ENCODE results near the gene NOSIP. TPM values are rescaled to one million over a fixed set of nuclear protein-coding genes. Genes with fewer than 3 reads are reported as not detected.

The NOSIP gene
- total and polyA plus RNA-seq, 8 donors, result 40.8 to 67.9 (median 61.2) TPM

DNA sequence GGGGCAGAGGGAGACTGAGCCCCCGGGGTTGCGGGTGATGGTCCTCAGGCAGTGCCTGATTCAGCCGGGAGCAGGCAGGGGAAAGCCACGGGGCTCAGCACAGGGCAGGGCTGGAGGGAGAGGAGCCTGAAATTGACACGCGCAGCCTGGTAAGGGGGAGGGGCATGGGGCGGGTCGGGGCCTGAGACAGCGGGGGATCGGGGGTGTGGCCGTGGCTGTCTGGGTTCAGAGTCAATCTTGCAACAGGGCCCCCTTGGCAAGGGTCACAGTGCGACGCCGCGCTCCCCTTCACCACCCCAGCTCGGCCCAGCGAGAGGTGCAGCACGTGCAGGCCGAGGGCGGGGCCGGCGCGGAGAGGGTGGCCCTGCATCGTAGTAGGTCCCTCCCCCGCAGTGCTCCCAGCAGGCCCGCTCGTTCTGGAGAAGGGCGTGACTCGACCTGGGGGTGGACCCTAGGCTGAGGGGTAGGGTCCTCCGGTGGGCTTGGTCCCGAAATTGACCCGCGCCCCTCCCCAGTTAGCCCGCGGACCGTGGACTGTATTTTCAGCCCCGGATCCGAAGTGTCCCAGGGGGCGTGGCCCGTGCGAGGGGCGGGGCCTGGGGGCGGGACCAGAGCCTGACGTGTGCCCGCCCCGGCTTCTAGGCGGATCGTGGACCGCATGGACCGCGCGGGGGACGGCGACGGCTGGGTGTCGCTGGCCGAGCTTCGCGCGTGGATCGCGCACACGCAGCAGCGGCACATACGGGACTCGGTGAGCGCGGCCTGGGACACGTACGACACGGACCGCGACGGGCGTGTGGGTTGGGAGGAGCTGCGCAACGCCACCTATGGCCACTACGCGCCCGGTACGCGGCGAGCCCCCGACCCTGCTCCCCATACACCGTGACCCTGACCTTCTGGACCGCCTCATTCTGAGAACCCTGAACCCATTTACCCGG is 46.5 kb downstream of the NOSIP start:
- TF ChIP-seq, protein P1, sequence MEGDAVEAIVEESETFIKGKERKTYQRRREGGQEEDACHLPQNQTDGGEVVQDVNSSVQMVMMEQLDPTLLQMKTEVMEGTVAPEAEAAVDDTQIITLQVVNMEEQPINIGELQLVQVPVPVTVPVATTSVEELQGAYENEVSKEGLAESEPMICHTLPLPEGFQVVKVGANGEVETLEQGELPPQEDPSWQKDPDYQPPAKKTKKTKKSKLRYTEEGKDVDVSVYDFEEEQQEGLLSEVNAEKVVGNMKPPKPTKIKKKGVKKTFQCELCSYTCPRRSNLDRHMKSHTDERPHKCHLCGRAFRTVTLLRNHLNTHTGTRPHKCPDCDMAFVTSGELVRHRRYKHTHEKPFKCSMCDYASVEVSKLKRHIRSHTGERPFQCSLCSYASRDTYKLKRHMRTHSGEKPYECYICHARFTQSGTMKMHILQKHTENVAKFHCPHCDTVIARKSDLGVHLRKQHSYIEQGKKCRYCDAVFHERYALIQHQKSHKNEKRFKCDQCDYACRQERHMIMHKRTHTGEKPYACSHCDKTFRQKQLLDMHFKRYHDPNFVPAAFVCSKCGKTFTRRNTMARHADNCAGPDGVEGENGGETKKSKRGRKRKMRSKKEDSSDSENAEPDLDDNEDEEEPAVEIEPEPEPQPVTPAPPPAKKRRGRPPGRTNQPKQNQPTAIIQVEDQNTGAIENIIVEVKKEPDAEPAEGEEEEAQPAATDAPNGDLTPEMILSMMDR (IDR thresholded peaks at IDR 0.05), result peak; percentile 13 to 21
- peaks cover 0 to 63% of the 10 kb centered on the region in 2 donors for H3K36me3 ChIP-seq
- intact Hi-C loops (cut with DNase I), result no loop called here
- ATAC-seq, result peak; percentile 96
- peak overlapping the region in 1 of 2 donors; percentile 37 for H3K27ac ChIP-seq
- no peaks in the 10 kb centered on the region for H3K27me3 ChIP-seq
- no peaks in the 10 kb centered on the region for H3K9me3 ChIP-seq
- H3K4me1 ChIP-seq, result peaks cover 7 to 33% of the 10 kb centered on the region in 2 donors
- DNase-seq, result peak; percentile 70 to 94 (median 74)
- H3K4me3 ChIP-seq, result peak overlapping the region; percentile 36 to 73

GRCh38 chr19:49530708-49531107 is 49.6 kb downstream of the NOSIP start:
- no peaks in the 10 kb centered on the region for H3K27me3 ChIP-seq
- ATAC-seq, result no peak
- peaks cover 11 to 44% of the 10 kb centered on the region in 2 donors for H3K4me1 ChIP-seq
- H3K27ac ChIP-seq, result no peak overlapping the region
- intact Hi-C loops (cut with DNase I), result no loop called here
- no peak overlapping the region for H3K4me3 ChIP-seq
- TF ChIP-seq, protein P1 (IDR thresholded peaks at IDR 0.05), result no peak
- H3K9me3 ChIP-seq, result no peaks in the 10 kb centered on the region
- DNase-seq, result no peak
- peaks cover 0 to 60% of the 10 kb centered on the region in 2 donors for H3K36me3 ChIP-seq

DNA sequence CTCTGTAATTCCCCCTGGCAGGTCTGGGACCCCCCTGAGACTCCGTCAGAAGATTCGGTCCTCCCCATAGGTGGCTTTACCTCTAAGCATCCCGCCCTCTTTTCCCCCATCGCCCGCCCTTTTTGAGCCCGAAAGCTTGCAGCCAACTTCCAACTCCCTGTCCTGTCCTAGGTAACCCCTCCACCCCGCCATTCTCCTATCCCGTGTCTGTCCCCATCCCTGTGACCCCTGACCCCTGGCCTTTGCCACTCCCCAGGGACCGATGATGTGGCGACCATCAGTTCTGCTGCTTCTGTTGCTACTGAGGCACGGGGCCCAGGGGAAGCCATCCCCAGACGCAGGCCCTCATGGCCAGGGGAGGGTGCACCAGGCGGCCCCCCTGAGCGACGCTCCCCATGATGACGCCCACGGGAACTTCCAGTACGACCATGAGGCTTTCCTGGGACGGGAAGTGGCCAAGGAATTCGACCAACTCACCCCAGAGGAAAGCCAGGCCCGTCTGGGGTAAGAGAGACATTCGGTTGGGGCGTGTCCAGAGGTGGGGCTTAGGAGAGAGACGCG is 52.1 kb downstream of the NOSIP start:
- DNase-seq (peak in 1 of 4 donors; percentile 39), ATAC-seq (no peak)
- Histone ChIP-seq H3K9me3 (no peaks in the 10 kb centered on the region), H3K27me3 (no peaks in the 10 kb centered on the region), H3K4me1 (peaks cover 7 to 27% of the 10 kb centered on the region in 2 donors), H3K4me3 (peak overlapping the region; percentile 31 to 38), H3K36me3 (peaks cover 0 to 68% of the 10 kb centered on the region in 2 donors), H3K27ac (peak overlapping the region; percentile 40 to 48)
- TF ChIP-seq, protein P1 (IDR thresholded peaks at IDR 0.05), result no peak
- intact Hi-C loops (cut with DNase I), result no loop called here

- ATAC-seq (no peak), DNase-seq (no peak)
- peaks cover 0 to 68% of the 10 kb centered on the region in 2 donors for H3K36me3 ChIP-seq
- no peaks in the 10 kb centered on the region for H3K27me3 ChIP-seq
- no peak overlapping the region for H3K27ac ChIP-seq
- H3K9me3 ChIP-seq, result no peaks in the 10 kb centered on the region
- TF ChIP-seq, protein P1 (IDR thresholded peaks at IDR 0.05), result no peak
- intact Hi-C loops (cut with DNase I), result no loop called here
- peaks cover 3 to 22% of the 10 kb centered on the region in 2 donors for H3K4me1 ChIP-seq
- H3K4me3 ChIP-seq, result no peak overlapping the region
Measured at GRCh38 chr19:49524812-49525455, 55.4 kb downstream of the NOSIP start.

Measured in left lung (tissue), 10 donors.